Measurements from ENCODE around the gene BRCC3.

DNA sequence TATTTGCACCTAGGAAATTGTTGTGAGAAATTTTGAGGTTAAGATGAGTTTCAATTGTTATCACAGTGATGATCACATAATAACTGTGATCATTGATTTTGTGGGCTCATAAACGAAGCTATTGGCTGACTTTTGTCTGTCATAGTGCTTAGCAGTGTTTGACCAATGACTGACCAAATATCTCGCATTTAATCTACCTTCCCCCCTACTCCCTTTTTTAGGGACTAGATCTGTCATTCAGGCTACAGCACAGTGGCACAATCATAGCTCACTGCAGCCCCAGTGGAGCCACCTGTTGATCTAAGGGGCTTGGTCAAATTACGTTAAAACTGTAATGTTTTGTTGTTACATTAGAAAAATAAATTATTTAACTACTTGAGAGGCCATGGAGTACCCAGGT is 43.2 kb upstream of the BRCC3 start:
- no peak for TF ChIP-seq BHLHE40 (IDR thresholded peaks at IDR 0.05; ENCODE audit: borderline replicate concordance)
- no peak for TF ChIP-seq ARNT (IDR thresholded peaks at IDR 0.05)
- TF ChIP-seq ELF4 (IDR thresholded peaks at IDR 0.05), result no peak
